ENCODE results near the gene EYA2.

Gene EYA2

GRCh38 chr20:47233333-47234188, 338.9 kb downstream of the EYA2 start:
- no peak for DNase-seq (ENCODE audit: low spot score)
- Histone ChIP-seq H3K18ac (ENCODE audit: low read length) (no peak overlapping the region), H3K9ac (ENCODE audit: low read depth, low read length, poor library complexity) (no peak overlapping the region), H3K27ac (replicated peaks; ENCODE audit: low read length) (no peak overlapping the region), H4K91ac (ENCODE audit: low read depth, low read length, poor library complexity) (peak overlapping the region; percentile 6), H3K79me1 (ENCODE audit: low read depth, low read length) (peaks cover 2% of the 10 kb centered on the region), H2AFZ (ENCODE audit: low read length) (no peak overlapping the region), H2BK12ac (ENCODE audit: low read length) (no peak overlapping the region), H4K8ac (ENCODE audit: low read depth, low read length) (no peak overlapping the region), H3K4ac (ENCODE audit: low read length) (no peak overlapping the region), H2BK5ac (ENCODE audit: low read length) (no peak overlapping the region), H3K4me1 (ENCODE audit: control insufficient read depth in 2 of 2, insufficient read depth in 1 of 2, low read depth in 1 of 2, low read length in 2 of 2) (peaks cover 0 to 4% of the 10 kb centered on the region in 2 donors), H2AK5ac (ENCODE audit: low read depth, low read length) (no peak overlapping the region), H3K9me3 (replicated peaks in 1 of 2; ENCODE audit: control insufficient read depth in 2 of 2, insufficient read depth in 1 of 2, low read depth in 1 of 2, low read length in 2 of 2) (no peaks in the 10 kb centered on the region), H3K4me2 (ENCODE audit: insufficient read depth, low read length, poor library complexity, severe bottlenecking) (no peak overlapping the region), H2BK15ac (ENCODE audit: low read length) (no peak overlapping the region), H3K4me3 (ENCODE audit: low read length in 2 of 2) (no peak overlapping the region), H3K14ac (ENCODE audit: low read length) (no peak overlapping the region), H3K27me3 (ENCODE audit: control insufficient read depth in 3 of 3, insufficient read depth in 3 of 3, low read depth in 1 of 3, low read length in 3 of 3) (no peaks in the 10 kb centered on the region), H2BK120ac (ENCODE audit: low read depth, low read length) (no peak overlapping the region), H3K36me3 (replicated peaks in 1 of 2; ENCODE audit: control insufficient read depth in 2 of 2, insufficient read depth in 2 of 2, low read length in 2 of 2) (peaks cover 45 to 100% of the 10 kb centered on the region in 2 donors), H3K23ac (ENCODE audit: low read depth, low read length, poor library complexity) (no peak overlapping the region)
- no CpG with 5 or more reads among the region's 9 CpGs for WGBS, 2 donors (ENCODE audit: extremely low coverage in 2 of 2, insufficient read length in 2 of 2, insufficient replicate concordance in 1 of 2)

DNA sequence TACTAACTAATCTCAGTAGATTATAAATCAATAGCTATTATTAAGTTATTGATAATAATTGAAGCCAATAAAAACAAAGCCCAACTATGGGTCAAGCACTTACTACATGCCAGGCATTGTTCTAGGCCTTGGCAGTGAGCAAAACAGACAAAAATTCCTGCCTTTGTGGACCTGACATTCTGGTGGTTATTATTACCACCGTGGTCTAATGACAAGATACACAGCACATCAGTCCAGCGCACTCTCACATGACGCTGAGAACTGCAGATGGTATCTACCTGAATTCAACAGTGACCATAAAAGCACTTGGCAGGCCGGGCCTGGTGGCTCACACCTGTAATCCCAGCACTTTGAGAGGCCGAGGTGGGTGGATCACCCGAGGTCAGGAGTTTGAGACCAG, 340.5 kb downstream of the EYA2 start:
- no peak overlapping the region for H2AK5ac ChIP-seq (ENCODE audit: low read depth, low read length)
- no peak overlapping the region for H2BK5ac ChIP-seq (ENCODE audit: low read length)
- no peak overlapping the region for H3K9ac ChIP-seq (ENCODE audit: low read depth, low read length, poor library complexity)
- H2BK12ac ChIP-seq (ENCODE audit: low read length) = no peak overlapping the region
- H3K79me1 ChIP-seq (ENCODE audit: low read depth, low read length) = peaks cover 5% of the 10 kb centered on the region
- no peak overlapping the region for H3K27ac ChIP-seq (replicated peaks; ENCODE audit: low read length)
- H2BK15ac ChIP-seq (ENCODE audit: low read length) = no peak overlapping the region
- H2AFZ ChIP-seq (ENCODE audit: low read length) = no peak overlapping the region
- H3K4ac ChIP-seq (ENCODE audit: low read length) = no peak overlapping the region
- no peaks in the 10 kb centered on the region for H3K9me3 ChIP-seq (replicated peaks in 1 of 2; ENCODE audit: control insufficient read depth in 2 of 2, insufficient read depth in 1 of 2, low read depth in 1 of 2, low read length in 2 of 2)
- H3K23ac ChIP-seq (ENCODE audit: low read depth, low read length, poor library complexity) = no peak overlapping the region
- H3K4me2 ChIP-seq (ENCODE audit: insufficient read depth, low read length, poor library complexity, severe bottlenecking) = no peak overlapping the region
- H3K4me3 ChIP-seq (ENCODE audit: low read length in 2 of 2) = no peak overlapping the region
- no peak overlapping the region for H3K14ac ChIP-seq (ENCODE audit: low read length)
- DNase-seq (ENCODE audit: low spot score) = no peak
- H3K18ac ChIP-seq (ENCODE audit: low read length) = no peak overlapping the region
- H3K27me3 ChIP-seq (ENCODE audit: control insufficient read depth in 3 of 3, insufficient read depth in 3 of 3, low read depth in 1 of 3, low read length in 3 of 3) = no peaks in the 10 kb centered on the region
- H3K4me1 ChIP-seq (ENCODE audit: control insufficient read depth in 2 of 2, insufficient read depth in 1 of 2, low read depth in 1 of 2, low read length in 2 of 2) = peaks cover 0 to 4% of the 10 kb centered on the region in 2 donors
- no peak overlapping the region for H4K8ac ChIP-seq (ENCODE audit: low read depth, low read length)
- no peak overlapping the region for H4K91ac ChIP-seq (ENCODE audit: low read depth, low read length, poor library complexity)
- peaks cover 40 to 99% of the 10 kb centered on the region in 2 donors for H3K36me3 ChIP-seq (replicated peaks in 1 of 2; ENCODE audit: control insufficient read depth in 2 of 2, insufficient read depth in 2 of 2, low read length in 2 of 2)
- no peak overlapping the region for H2BK120ac ChIP-seq (ENCODE audit: low read depth, low read length)
- no CpG with 5 or more reads among the region's 6 CpGs for WGBS, 2 donors (ENCODE audit: extremely low coverage in 2 of 2, insufficient read length in 2 of 2, insufficient replicate concordance in 1 of 2)

DNA sequence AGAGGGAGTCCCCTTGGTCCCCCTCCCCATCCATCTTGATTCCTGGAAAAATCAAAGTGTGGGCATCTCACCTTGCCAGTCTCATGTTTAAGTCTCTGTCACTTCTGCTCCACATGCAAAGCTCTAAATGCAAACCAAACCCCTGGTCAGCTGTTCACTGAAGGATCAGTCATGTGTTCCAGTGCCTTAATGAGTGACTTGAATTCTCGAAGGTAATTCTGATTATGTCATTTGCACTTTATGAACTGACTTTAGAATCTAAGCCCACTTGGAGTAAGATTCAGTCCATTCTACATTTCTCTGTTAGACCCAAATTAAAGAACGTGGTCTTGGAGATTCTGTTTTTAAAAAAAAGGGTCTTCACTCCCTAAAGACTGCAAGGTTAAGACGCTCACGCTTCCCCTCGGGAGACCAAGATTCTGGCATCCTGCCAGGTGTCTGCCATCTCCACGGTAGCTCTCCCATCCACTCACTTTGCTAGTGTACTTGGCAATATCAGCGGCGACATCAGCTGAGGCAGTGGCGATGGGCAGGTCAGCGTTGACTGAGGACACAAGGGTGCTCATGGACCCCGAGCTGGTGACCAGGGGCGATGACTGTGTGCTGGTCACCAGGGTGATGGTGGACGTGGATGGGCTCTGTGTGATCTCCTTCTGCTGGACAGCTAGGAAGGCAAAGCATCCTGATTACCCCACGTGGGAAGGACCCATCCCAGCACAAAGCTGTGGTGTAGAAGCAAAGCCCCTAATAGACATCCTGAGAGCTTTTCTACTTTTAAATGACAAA, 341.4 kb downstream of the EYA2 start:
- no peak overlapping the region for H4K8ac ChIP-seq (ENCODE audit: low read depth, low read length)
- H4K91ac ChIP-seq (ENCODE audit: low read depth, low read length, poor library complexity) = no peak overlapping the region
- H2BK15ac ChIP-seq (ENCODE audit: low read length) = no peak overlapping the region
- no peaks in the 10 kb centered on the region for H3K27me3 ChIP-seq (ENCODE audit: control insufficient read depth in 3 of 3, insufficient read depth in 3 of 3, low read depth in 1 of 3, low read length in 3 of 3)
- no peak overlapping the region for H3K4me3 ChIP-seq (ENCODE audit: low read length in 2 of 2)
- H3K23ac ChIP-seq (ENCODE audit: low read depth, low read length, poor library complexity) = no peak overlapping the region
- peak overlapping the region; percentile 22 for H3K9ac ChIP-seq (ENCODE audit: low read depth, low read length, poor library complexity)
- no peak for DNase-seq (ENCODE audit: low spot score)
- H3K18ac ChIP-seq (ENCODE audit: low read length) = no peak overlapping the region
- H3K27ac ChIP-seq (replicated peaks; ENCODE audit: low read length) = no peak overlapping the region
- H2BK5ac ChIP-seq (ENCODE audit: low read length) = no peak overlapping the region
- H3K14ac ChIP-seq (ENCODE audit: low read length) = no peak overlapping the region
- peaks cover 40 to 99% of the 10 kb centered on the region in 2 donors for H3K36me3 ChIP-seq (replicated peaks in 1 of 2; ENCODE audit: control insufficient read depth in 2 of 2, insufficient read depth in 2 of 2, low read length in 2 of 2)
- H3K4ac ChIP-seq (ENCODE audit: low read length) = no peak overlapping the region
- H3K4me2 ChIP-seq (ENCODE audit: insufficient read depth, low read length, poor library complexity, severe bottlenecking) = no peak overlapping the region
- no peak overlapping the region for H2BK120ac ChIP-seq (ENCODE audit: low read depth, low read length)
- peaks cover 2% of the 10 kb centered on the region for H3K79me1 ChIP-seq (ENCODE audit: low read depth, low read length)
- WGBS, 2 donors (ENCODE audit: extremely low coverage in 2 of 2, insufficient read length in 2 of 2, insufficient replicate concordance in 1 of 2) = no CpG with 5 or more reads among the region's 14 CpGs
- H2AK5ac ChIP-seq (ENCODE audit: low read depth, low read length) = no peak overlapping the region
- H2BK12ac ChIP-seq (ENCODE audit: low read length) = no peak overlapping the region
- no peak overlapping the region for H2AFZ ChIP-seq (ENCODE audit: low read length)
- no peaks in the 10 kb centered on the region for H3K9me3 ChIP-seq (replicated peaks in 1 of 2; ENCODE audit: control insufficient read depth in 2 of 2, insufficient read depth in 1 of 2, low read depth in 1 of 2, low read length in 2 of 2)
- H3K4me1 ChIP-seq (ENCODE audit: control insufficient read depth in 2 of 2, insufficient read depth in 1 of 2, low read depth in 1 of 2, low read length in 2 of 2) = peaks cover 0 to 4% of the 10 kb centered on the region in 2 donors

DNA sequence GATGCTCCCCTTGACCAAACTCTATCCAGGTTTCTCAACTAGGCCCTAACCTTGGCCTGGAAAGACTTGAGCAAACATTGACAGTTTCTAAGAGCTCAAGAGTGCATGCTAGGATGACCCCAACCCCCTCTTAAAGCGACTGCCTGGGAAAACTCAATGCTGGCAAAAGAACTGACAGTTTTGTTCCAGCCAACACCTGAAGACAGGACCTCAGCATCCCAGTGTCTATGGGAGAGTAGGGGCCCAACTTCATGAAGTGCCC, 341.9 kb downstream of the EYA2 start:
- WGBS, 2 donors (ENCODE audit: extremely low coverage in 2 of 2, insufficient read length in 2 of 2, insufficient replicate concordance in 1 of 2) = no CpG with 5 or more reads among the region's 1 CpG
- DNase-seq (ENCODE audit: low spot score) = no peak
- Histone ChIP-seq H2AFZ (ENCODE audit: low read length) (no peak overlapping the region), H3K4me1 (ENCODE audit: control insufficient read depth in 2 of 2, insufficient read depth in 1 of 2, low read depth in 1 of 2, low read length in 2 of 2) (peaks cover 0 to 2% of the 10 kb centered on the region in 2 donors), H3K18ac (ENCODE audit: low read length) (no peak overlapping the region), H2AK5ac (ENCODE audit: low read depth, low read length) (no peak overlapping the region), H4K91ac (ENCODE audit: low read depth, low read length, poor library complexity) (no peak overlapping the region), H3K4me3 (ENCODE audit: low read length in 2 of 2) (no peak overlapping the region), H3K27ac (replicated peaks; ENCODE audit: low read length) (no peak overlapping the region), H3K23ac (ENCODE audit: low read depth, low read length, poor library complexity) (no peak overlapping the region), H4K8ac (ENCODE audit: low read depth, low read length) (no peak overlapping the region), H2BK15ac (ENCODE audit: low read length) (no peak overlapping the region), H2BK5ac (ENCODE audit: low read length) (no peak overlapping the region), H2BK120ac (ENCODE audit: low read depth, low read length) (no peak overlapping the region), H3K14ac (ENCODE audit: low read length) (peak overlapping the region; percentile 3), H3K79me1 (ENCODE audit: low read depth, low read length) (peaks cover 2% of the 10 kb centered on the region), H2BK12ac (ENCODE audit: low read length) (no peak overlapping the region), H3K27me3 (ENCODE audit: control insufficient read depth in 3 of 3, insufficient read depth in 3 of 3, low read depth in 1 of 3, low read length in 3 of 3) (no peaks in the 10 kb centered on the region), H3K4me2 (ENCODE audit: insufficient read depth, low read length, poor library complexity, severe bottlenecking) (no peak overlapping the region), H3K9ac (ENCODE audit: low read depth, low read length, poor library complexity) (no peak overlapping the region), H3K4ac (ENCODE audit: low read length) (no peak overlapping the region), H3K9me3 (replicated peaks in 1 of 2; ENCODE audit: control insufficient read depth in 2 of 2, insufficient read depth in 1 of 2, low read depth in 1 of 2, low read length in 2 of 2) (no peaks in the 10 kb centered on the region), H3K36me3 (replicated peaks in 1 of 2; ENCODE audit: control insufficient read depth in 2 of 2, insufficient read depth in 2 of 2, low read length in 2 of 2) (peaks cover 43 to 99% of the 10 kb centered on the region in 2 donors)

Data from neuronal stem cell (in vitro differentiated cells).